ENCODE measurements around the gene KCNN2. TPM values are rescaled to one million over a fixed set of nuclear protein-coding genes. Genes with fewer than 3 reads are reported as not detected.

KCNN2 gene
- total RNA-seq, 1 donor from 2014 or later: 10.0 TPM

DNA sequence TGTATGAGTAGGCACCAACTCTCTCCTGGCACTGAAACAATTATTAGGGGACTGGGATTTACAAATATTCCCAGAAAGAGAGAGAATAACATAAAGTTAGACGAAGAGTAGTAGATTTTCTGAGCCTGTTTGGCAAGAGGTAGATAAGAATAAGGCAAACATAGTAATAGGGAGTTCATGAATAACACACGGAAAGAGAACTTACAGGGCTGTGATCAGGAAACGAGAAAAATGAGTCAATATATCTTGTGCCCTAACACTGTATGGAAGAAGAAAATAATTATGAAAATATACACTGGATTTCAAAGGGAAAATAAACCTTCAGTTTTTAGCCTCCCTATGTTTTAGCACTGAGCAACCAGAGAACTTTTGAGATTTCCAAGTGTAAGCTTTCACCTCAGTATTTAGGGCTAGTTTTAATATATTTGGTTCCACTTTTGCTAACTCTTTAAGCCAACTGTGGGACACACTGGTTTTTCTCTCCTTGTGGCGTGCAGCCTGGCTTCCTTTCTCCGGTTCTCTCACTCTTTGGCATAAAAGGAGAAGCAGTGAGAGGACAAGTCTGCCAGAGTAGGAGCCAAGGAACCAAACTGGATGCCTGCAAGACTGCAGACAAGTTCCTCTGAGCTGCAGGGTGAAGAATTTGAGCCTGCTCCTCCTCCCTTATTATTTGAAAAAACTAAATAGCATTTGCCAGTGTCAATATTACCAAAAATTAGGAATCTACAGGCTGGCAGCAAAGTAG is 6.6 kb upstream of the KCNN2 start:
- no peaks in the 10 kb centered on the region for H3K9me3 ChIP-seq
- intact Hi-C loops (cut with DNase I): no loop called here
- no peaks in the 10 kb centered on the region for H3K36me3 ChIP-seq
- TF ChIP-seq, protein P1, sequence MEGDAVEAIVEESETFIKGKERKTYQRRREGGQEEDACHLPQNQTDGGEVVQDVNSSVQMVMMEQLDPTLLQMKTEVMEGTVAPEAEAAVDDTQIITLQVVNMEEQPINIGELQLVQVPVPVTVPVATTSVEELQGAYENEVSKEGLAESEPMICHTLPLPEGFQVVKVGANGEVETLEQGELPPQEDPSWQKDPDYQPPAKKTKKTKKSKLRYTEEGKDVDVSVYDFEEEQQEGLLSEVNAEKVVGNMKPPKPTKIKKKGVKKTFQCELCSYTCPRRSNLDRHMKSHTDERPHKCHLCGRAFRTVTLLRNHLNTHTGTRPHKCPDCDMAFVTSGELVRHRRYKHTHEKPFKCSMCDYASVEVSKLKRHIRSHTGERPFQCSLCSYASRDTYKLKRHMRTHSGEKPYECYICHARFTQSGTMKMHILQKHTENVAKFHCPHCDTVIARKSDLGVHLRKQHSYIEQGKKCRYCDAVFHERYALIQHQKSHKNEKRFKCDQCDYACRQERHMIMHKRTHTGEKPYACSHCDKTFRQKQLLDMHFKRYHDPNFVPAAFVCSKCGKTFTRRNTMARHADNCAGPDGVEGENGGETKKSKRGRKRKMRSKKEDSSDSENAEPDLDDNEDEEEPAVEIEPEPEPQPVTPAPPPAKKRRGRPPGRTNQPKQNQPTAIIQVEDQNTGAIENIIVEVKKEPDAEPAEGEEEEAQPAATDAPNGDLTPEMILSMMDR (IDR thresholded peaks at IDR 0.05): no peak
- no peaks in the 10 kb centered on the region for H3K4me1 ChIP-seq
- no peaks in the 10 kb centered on the region for H3K27me3 ChIP-seq
- no peak overlapping the region for H3K27ac ChIP-seq
- H3K4me3 ChIP-seq: no peak overlapping the region
- DNase-seq (ENCODE audit: low spot score in 2 of 2): no peak

DNA sequence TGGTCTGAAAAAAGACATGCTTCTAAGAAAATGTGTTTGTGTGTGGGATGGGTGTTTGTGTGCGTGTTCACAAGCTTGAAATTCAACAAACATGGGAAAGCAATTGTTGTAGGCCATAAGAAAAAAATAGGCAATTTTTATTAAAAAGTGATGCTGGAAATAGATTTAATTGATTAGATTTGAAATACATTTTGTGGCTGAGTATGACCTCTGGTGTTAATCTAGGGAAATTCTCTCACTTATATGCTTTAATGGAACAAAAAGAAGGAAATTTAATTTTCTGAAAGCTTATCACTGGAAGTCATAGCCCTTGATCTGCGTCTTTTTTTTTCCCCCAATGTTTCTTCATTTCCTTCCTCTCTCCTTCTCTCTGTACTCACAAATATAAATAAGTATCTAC is 3.5 kb upstream of the KCNN2 start:
- no peak for DNase-seq (ENCODE audit: low spot score in 2 of 2)
- Histone ChIP-seq H3K27me3 (peaks cover 9% of the 10 kb centered on the region), H3K4me1 (peaks cover 10 to 12% of the 10 kb centered on the region in 2 donors), H3K36me3 (no peaks in the 10 kb centered on the region), H3K27ac (no peak overlapping the region), H3K9me3 (no peaks in the 10 kb centered on the region), H3K4me3 (no peak overlapping the region)
- intact Hi-C loops (cut with DNase I): no loop called here
- TF ChIP-seq, protein P1 (IDR thresholded peaks at IDR 0.05): no peak

DNA sequence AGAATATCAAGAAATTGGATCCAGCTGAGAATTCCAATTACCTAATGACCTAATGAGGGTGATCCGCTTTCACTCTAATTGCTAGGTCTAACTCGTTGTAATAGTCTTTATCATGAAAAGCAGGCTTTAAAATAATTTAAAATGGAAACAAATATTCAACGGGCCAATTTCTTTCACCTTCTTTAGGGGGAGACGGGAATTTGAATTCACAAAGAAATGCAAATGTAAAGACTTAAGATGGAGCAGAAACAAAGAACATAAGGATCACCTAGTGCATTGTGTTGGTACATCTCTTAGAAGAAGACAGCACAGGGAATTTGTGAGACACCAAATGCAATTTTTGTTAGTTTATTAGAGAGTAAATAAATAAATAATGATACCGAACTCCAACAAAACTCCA is 1.5 kb upstream of the KCNN2 start:
- Histone ChIP-seq H3K4me1 (peaks cover 10 to 12% of the 10 kb centered on the region in 2 donors), H3K27me3 (peaks cover 9% of the 10 kb centered on the region), H3K27ac (no peak overlapping the region), H3K36me3 (no peaks in the 10 kb centered on the region), H3K4me3 (peak overlapping the region; percentile 54 to 60), H3K9me3 (no peaks in the 10 kb centered on the region)
- no peak for DNase-seq (ENCODE audit: low spot score in 2 of 2)
- intact Hi-C loops (cut with DNase I): no loop called here
- TF ChIP-seq, protein P1 (IDR thresholded peaks at IDR 0.05): no peak

DNA sequence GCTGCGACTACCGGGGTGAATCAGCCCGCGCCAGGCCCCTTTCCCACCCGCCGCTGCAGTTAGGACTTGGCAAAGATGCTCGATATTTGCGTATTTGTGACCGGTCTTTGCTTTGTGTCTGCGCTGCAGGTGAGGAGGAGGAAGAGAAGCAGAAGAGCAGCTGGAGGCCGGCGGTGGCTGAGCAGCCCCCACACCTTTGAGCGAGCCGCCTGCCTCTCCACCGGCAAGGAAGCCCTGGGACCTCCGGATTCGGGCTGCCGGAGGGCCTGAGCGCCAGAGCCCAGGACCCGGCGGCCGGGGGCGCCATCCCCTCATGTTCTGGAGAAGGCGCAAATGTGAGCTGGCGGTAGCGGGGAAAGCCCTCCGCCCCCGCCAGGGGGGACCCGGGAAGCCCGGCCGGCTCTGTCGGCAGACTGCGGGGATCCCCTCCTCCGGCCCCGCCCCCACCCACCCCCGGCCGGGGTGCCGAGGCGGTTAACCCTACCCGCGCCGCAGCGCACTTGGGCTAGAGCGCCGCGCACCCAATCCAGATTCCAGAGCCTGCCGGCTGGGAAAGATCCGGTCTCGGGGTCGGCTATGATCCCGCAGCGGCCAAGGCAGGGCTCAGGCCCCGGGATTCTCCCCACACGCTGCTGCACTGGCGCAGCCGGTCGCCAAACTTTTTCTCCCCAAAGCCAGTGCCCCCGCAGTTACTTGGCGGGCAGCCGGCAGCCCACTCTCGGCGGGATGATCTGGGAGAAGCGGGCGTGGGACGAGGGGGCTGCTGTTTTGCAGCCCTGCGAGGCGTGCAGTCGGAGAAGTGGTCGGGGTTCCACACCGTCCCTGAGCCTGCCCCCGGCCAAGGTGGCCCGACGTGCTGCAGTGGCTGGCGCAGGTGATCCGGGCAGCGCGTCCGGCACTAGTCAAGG is 800 bp upstream of the KCNN2 start:
- peaks cover 10 to 12% of the 10 kb centered on the region in 2 donors for H3K4me1 ChIP-seq
- no peaks in the 10 kb centered on the region for H3K9me3 ChIP-seq
- no peak for DNase-seq (ENCODE audit: low spot score in 2 of 2)
- H3K27ac ChIP-seq: no peak overlapping the region
- intact Hi-C loops (cut with DNase I): no loop called here
- peak overlapping the region; percentile 54 to 60 for H3K4me3 ChIP-seq
- peaks cover 9% of the 10 kb centered on the region for H3K27me3 ChIP-seq
- no peaks in the 10 kb centered on the region for H3K36me3 ChIP-seq
- TF ChIP-seq, protein P1 (IDR thresholded peaks at IDR 0.05): no peak

DNA sequence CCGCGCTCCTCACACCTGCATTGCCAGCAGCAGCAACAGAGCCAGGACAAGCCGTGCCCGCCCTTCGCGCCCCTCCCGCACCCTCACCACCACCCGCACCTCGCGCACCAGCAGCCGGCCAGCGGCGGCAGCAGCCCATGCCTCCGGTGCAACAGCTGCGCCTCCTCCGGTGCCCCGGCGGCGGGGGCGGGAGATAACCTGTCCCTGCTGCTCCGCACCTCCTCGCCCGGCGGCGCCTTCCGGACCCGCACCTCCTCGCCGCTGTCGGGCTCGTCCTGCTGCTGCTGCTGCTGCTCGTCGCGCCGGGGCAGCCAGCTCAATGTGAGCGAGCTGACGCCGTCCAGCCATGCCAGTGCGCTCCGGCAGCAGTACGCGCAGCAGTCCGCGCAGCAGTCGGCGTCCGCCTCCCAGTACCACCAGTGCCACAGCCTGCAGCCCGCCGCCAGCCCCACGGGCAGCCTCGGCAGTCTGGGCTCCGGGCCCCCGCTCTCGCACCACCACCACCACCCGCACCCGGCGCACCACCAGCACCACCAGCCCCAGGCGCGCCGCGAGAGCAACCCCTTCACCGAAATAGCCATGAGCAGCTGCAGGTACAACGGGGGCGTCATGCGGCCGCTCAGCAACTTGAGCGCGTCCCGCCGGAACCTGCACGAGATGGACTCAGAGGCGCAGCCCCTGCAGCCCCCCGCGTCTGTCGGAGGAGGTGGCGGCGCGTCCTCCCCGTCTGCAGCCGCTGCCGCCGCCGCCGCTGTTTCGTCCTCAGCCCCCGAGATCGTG is 517 bp downstream of the KCNN2 start:
- no peak overlapping the region for H3K27ac ChIP-seq
- TF ChIP-seq, protein P1 (IDR thresholded peaks at IDR 0.05): no peak
- intact Hi-C loops (cut with DNase I): no loop called here
- DNase-seq (ENCODE audit: low spot score in 2 of 2): no peak
- no peaks in the 10 kb centered on the region for H3K36me3 ChIP-seq
- peak overlapping the region; percentile 54 to 60 for H3K4me3 ChIP-seq
- H3K27me3 ChIP-seq: peaks cover 9% of the 10 kb centered on the region
- peaks cover 10 to 12% of the 10 kb centered on the region in 2 donors for H3K4me1 ChIP-seq
- H3K9me3 ChIP-seq: no peaks in the 10 kb centered on the region
